GM18861 (cell line): ENCODE results near the gene RRP36.

ENCODE experiments used
- ATAC-seq: cut with Tn5 transposase; IDR thresholded peaks from one replicate; pipeline ENCODE4 v1.9.1; 2021; ENCODE audit not compliant: unreplicated experiment

RRP36 gene

GRCh38 chr6:43060755-43061633 is 39.6 kb downstream of the RRP36 start:
- ATAC-seq: no peak

DNA sequence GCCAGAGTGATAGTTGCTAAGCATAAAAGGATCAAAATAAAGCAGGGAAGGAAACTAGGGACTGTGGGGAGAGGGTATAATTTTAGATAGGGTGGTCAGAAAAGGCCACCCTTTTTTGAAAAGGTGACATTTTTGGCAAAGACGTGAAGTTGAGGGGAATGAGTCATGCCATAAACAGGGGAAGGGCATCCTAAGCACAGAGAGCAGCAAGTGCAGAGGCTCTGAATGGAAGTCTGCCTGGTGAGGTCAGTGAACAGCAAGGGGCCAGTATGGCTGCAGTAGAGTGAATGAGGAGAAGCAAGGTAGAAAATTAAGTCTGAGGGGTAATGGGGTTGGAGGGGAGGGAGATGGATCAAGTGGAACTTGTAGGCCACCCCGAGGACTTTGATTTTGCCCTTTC is 40.4 kb downstream of the RRP36 start:
- no peak for ATAC-seq

GRCh38 chr6:43062818-43063217 is 41.4 kb downstream of the RRP36 start:
- no peak for ATAC-seq

DNA sequence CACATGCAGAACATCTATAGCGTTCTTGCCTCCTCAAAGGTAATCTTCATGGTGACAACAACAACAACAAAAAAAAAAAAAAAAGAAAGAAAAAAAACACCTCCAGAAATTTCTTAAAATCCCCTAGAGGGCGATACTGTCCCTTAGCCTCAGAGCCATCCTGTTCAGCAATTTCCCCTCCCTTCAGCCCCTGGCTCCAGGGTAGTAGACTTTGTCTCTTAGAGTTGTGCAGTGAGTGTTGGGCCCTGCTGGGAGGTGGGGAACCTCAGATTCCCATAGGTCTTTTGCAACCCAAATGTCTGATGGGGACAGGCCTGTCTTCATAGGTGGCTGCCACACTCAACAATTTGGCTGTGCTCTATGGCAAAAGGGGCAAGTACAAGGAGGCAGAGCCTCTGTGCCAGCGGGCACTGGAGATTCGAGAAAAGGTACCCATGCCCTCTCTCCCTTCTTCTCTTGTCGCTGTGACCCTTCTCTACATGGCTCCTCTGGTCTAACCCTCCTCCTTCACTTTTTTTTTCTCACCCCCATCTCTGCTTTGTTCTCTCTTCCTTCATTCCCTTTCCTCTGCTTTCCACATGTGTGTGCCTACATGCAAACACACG is 48.7 kb downstream of the RRP36 start:
- no peak for ATAC-seq

GRCh38 chr6:43074847-43075669 is 53.6 kb downstream of the RRP36 start:
- ATAC-seq: no peak

- ATAC-seq: no peak
Observed at GRCh38 chr6:43075670-43076463, 54.4 kb downstream of the RRP36 start, which contains the start of gene PTK7. TSS of gene PTK7 (plus strand) at chr6:43076314. CDS start at chr6:43076489, 175 bp downstream.

DNA sequence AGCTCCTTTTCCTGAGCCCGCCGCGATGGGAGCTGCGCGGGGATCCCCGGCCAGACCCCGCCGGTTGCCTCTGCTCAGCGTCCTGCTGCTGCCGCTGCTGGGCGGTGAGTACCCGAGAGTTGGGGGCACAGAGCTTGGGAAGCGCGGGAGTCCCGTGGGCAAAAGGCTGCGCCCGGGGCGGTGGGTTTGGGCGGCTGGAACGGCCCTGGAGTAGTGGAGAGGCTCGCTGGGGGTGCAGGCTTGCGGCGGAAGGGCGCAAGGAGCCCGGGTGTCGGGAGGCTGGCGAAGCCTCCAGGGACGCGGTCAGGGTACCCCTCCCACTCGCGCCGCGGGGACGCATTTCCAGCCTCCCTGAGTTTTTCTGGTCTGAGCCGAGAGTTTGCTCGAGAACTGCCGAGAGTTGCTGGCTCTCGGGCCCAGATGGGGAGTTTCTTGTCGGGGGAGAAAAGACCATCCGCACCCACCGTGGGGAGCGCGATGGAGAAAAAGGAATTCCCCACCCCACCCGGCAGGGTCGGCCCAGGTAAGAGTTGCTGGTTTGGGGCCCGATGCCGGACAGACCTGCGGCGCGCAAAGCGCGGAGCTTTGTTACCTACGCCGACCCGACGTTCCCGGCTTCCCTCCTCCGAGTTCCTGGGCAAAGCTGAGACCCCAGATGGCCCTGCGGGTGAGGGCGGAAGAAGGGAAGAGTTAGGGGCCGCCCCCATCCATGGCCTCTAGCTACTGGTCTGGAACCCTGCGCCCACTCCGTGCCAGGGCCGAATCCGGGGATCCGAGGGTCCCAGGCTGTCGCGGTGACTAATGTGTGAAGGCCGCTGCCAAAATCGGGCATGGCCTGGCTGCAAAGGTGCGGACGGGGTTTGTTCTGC is 55.3 kb downstream of the RRP36 start:
- ATAC-seq: no peak

GRCh38 chr6:43077333-43077809 is 55.9 kb downstream of the RRP36 start:
- ATAC-seq: no peak

GRCh38 chr6:43077981-43078511 is 56.6 kb downstream of the RRP36 start:
- no peak for ATAC-seq

- no peak for ATAC-seq
Observed at GRCh38 chr6:43078691-43079090, 57.3 kb downstream of the RRP36 start.
